GM12872 (cell line): ENCODE results near the gene C14orf93.

Experiments used
- CTCF ChIP-seq: IDR thresholded peaks from 3 replicates; pipeline ENCODE4 v1.5.1; 2011; ENCODE audit warnings: low read depth, mild to moderate bottlenecking, low read length, moderate library complexity; ENCODE audit not compliant: insufficient read depth

Gene C14orf93

GRCh38 chr14:23049011-23049410, 39.1 kb upstream of the C14orf93 start:
- TF ChIP-seq CTCF: no peak

GRCh38 chr14:23047751-23048693, 38.1 kb upstream of the C14orf93 start:
- no peak for TF ChIP-seq CTCF

- no peak for TF ChIP-seq CTCF
Measured at GRCh38 chr14:23047034-23047634, 37.2 kb upstream of the C14orf93 start.

GRCh38 chr14:23045419-23046357, 35.7 kb upstream of the C14orf93 start:
- no peak for TF ChIP-seq CTCF

GRCh38 chr14:23044840-23045239, 34.9 kb upstream of the C14orf93 start:
- TF ChIP-seq CTCF: no peak

GRCh38 chr14:23043754-23044153, 33.8 kb upstream of the C14orf93 start:
- no peak for TF ChIP-seq CTCF

- TF ChIP-seq CTCF: no peak
Measured at GRCh38 chr14:23043145-23043544, 33.2 kb upstream of the C14orf93 start.
